ENCODE results near the gene VAPA.

The VAPA gene

DNA sequence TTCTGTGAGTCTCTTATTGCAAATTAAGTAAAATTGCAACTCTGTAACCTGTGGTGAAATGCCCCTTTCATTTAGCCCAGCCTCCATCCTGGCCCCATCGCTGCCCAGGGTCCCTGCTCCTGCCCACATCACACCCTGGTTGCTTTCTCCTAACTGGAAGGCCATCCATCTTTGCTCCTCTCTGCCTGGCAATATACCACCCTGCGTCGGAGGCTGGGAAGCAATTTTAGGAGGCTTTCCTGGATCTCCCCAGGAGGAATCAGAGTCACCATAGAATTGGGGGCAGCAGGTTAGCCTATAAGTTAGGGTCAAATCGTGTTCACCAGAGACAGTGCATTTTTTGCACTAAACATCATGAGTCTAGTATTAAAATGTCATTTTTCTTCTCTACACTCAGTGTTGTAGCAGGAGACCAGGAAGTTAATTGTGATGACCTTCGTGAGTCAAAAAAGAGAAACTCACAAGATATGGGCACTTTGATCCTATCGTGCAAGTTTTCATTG lies 42.5 kb upstream of the VAPA start:
- DNase-seq (ENCODE audit: low read depth in 1 of 2, low spot score in 1 of 2): no peak
- Histone ChIP-seq H3K4me3 (replicated peaks; ENCODE audit: insufficient read depth, low read length) (no peak overlapping the region), H3K27ac (replicated peaks) (no peak overlapping the region; the same call in 1 of the 2 replicates), H3K27me3 (ENCODE audit: insufficient read depth, poor library complexity, severe bottlenecking) (no peaks in the 10 kb centered on the region)
- TF ChIP-seq GABPA (IDR thresholded peaks at IDR 0.05; ENCODE audit: low read depth) (no peak), SPI1 (IDR thresholded peaks at IDR 0.05; ENCODE audit: borderline replicate concordance, low read depth) (no peak)

DNA sequence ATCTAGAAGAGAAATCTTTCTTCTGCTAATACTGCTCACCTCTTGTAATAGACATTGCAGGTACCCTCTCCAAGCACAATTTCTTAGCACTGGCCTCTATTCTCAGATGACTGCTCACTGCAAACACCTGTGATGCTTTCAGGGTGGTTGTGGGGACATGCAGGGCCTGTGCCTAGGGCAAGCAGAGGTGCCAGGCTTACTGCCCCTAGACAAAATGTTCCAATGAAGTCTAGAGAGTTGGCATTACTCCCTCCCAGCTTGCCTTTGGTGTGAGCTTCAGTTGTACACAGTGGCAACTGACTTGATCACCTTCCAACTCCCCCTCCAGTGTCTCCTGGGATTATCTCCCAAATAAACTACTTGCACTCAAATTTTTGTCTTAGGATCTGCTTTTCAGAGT lies 41.0 kb upstream of the VAPA start:
- DNase-seq (ENCODE audit: low read depth in 1 of 2, low spot score in 1 of 2): no peak
- TF ChIP-seq POLR2AphosphoS5 (IDR thresholded peaks at IDR 0.05; ENCODE audit: low read depth): no peak
- TF ChIP-seq GABPA (IDR thresholded peaks at IDR 0.05; ENCODE audit: low read depth): no peak
- no peaks in the 10 kb centered on the region for H3K27me3 ChIP-seq (ENCODE audit: insufficient read depth, poor library complexity, severe bottlenecking)
- no peak overlapping the region for H3K4me3 ChIP-seq (replicated peaks; ENCODE audit: insufficient read depth, low read length)
- H3K27ac ChIP-seq (replicated peaks): no peak overlapping the region

DNA sequence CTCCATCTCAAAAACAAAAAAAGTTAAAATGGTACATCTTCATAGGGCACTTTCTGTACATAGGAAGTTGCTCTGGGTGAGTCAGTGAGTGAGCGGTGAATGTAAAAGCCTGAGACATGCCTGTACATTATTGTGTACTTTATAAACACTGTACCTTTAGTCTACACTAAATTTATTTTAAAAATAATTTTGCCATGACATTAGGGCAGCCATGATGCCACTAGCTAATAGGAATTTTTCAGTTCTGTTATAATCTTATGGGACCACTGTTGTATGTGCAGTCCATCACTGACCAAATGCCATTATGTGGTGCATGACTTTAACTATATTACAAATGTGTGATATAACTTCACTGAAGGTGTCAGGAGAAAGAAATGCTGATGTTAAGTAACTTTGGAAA lies 39.1 kb upstream of the VAPA start:
- no peak for DNase-seq (ENCODE audit: low read depth in 1 of 2, low spot score in 1 of 2)
- Histone ChIP-seq H3K4me3 (replicated peaks; ENCODE audit: insufficient read depth, low read length) (no peak overlapping the region), H3K27me3 (ENCODE audit: insufficient read depth, poor library complexity, severe bottlenecking) (no peaks in the 10 kb centered on the region), H3K27ac (replicated peaks) (no peak overlapping the region)
- no peak for TF ChIP-seq SPI1 (IDR thresholded peaks at IDR 0.05; ENCODE audit: borderline replicate concordance, low read depth)
- TF ChIP-seq, protein P1, sequence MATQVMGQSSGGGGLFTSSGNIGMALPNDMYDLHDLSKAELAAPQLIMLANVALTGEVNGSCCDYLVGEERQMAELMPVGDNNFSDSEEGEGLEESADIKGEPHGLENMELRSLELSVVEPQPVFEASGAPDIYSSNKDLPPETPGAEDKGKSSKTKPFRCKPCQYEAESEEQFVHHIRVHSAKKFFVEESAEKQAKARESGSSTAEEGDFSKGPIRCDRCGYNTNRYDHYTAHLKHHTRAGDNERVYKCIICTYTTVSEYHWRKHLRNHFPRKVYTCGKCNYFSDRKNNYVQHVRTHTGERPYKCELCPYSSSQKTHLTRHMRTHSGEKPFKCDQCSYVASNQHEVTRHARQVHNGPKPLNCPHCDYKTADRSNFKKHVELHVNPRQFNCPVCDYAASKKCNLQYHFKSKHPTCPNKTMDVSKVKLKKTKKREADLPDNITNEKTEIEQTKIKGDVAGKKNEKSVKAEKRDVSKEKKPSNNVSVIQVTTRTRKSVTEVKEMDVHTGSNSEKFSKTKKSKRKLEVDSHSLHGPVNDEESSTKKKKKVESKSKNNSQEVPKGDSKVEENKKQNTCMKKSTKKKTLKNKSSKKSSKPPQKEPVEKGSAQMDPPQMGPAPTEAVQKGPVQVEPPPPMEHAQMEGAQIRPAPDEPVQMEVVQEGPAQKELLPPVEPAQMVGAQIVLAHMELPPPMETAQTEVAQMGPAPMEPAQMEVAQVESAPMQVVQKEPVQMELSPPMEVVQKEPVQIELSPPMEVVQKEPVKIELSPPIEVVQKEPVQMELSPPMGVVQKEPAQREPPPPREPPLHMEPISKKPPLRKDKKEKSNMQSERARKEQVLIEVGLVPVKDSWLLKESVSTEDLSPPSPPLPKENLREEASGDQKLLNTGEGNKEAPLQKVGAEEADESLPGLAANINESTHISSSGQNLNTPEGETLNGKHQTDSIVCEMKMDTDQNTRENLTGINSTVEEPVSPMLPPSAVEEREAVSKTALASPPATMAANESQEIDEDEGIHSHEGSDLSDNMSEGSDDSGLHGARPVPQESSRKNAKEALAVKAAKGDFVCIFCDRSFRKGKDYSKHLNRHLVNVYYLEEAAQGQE (IDR thresholded peaks at IDR 0.05; ENCODE audit: insufficient replicate concordance, low read depth): no peak
- TF ChIP-seq, protein P2, sequence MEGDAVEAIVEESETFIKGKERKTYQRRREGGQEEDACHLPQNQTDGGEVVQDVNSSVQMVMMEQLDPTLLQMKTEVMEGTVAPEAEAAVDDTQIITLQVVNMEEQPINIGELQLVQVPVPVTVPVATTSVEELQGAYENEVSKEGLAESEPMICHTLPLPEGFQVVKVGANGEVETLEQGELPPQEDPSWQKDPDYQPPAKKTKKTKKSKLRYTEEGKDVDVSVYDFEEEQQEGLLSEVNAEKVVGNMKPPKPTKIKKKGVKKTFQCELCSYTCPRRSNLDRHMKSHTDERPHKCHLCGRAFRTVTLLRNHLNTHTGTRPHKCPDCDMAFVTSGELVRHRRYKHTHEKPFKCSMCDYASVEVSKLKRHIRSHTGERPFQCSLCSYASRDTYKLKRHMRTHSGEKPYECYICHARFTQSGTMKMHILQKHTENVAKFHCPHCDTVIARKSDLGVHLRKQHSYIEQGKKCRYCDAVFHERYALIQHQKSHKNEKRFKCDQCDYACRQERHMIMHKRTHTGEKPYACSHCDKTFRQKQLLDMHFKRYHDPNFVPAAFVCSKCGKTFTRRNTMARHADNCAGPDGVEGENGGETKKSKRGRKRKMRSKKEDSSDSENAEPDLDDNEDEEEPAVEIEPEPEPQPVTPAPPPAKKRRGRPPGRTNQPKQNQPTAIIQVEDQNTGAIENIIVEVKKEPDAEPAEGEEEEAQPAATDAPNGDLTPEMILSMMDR (IDR thresholded peaks at IDR 0.05; ENCODE audit: insufficient read depth, low read length): no peak
- TF ChIP-seq POLR2AphosphoS5 (IDR thresholded peaks at IDR 0.05; ENCODE audit: low read depth): no peak
- no peak for TF ChIP-seq GABPA (IDR thresholded peaks at IDR 0.05; ENCODE audit: low read depth)

DNA sequence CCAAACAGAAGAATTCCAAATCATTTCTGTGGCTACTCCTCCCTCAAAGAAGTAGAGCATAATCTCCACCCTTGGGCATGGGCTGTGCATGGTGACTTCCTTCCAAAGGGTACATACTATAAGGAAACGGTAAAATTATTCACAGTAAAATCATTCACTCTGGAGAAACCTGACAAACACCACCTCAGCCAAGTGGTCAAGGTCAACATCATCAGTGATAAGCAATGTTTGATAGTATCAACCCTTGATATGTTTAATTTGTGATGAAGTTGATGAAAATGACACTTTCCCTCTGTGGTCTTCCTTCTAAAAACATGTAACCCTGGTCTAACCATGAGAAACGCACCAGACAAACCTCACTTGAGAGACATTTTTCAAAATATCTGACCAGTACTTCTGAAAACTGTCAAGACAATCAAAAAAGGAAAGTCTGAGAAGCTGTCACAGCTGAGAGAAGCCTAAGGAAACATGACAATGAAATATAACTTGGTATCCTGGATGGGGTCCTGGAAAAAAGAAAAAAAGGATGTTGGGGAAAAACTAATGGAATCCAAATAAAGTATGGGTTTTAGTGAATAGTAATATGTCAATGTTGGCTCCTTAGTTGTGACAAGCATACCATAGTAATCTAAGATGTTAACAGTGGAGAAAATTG lies 37.5 kb upstream of the VAPA start:
- no peak for DNase-seq (ENCODE audit: low read depth in 1 of 2, low spot score in 1 of 2)
- TF ChIP-seq SPI1 (IDR thresholded peaks at IDR 0.05; ENCODE audit: borderline replicate concordance, low read depth) (no peak), GABPA (IDR thresholded peaks at IDR 0.05; ENCODE audit: low read depth) (no peak), POLR2AphosphoS5 (IDR thresholded peaks at IDR 0.05; ENCODE audit: low read depth) (no peak)
- TF ChIP-seq, protein P1 (IDR thresholded peaks at IDR 0.05; ENCODE audit: insufficient replicate concordance, low read depth): no peak
- TF ChIP-seq, protein P2 (IDR thresholded peaks at IDR 0.05; ENCODE audit: insufficient read depth, low read length): no peak
- H3K4me3 ChIP-seq (replicated peaks; ENCODE audit: insufficient read depth, low read length): no peak overlapping the region
- no peaks in the 10 kb centered on the region for H3K27me3 ChIP-seq (ENCODE audit: insufficient read depth, poor library complexity, severe bottlenecking)
- H3K27ac ChIP-seq (replicated peaks): peak overlapping the region; percentile 39
